Measurements from ENCODE around the gene DIAPH2. TPM values are rescaled to one million over a fixed set of nuclear protein-coding genes. Genes with fewer than 3 reads are reported as not detected.

Gene DIAPH2
- total RNA-seq, 3 donors from 2014 or later: 27.4 to 66.4 (median 30.8) TPM

- H3K36me3 ChIP-seq: no peaks in the 10 kb centered on the region
- H3K27ac ChIP-seq: no peak overlapping the region
- no peaks in the 10 kb centered on the region for H3K4me1 ChIP-seq
- intact Hi-C loops (cut with DNase I; ENCODE audit: low total_unique reads): no loop called here
- H3K4me3 ChIP-seq: no peak overlapping the region
- no peak for DNase-seq (ENCODE audit: low spot score in 2 of 2)
- no peaks in the 10 kb centered on the region for H3K9me3 ChIP-seq
- H3K27me3 ChIP-seq: peaks cover 0 to under 1% of the 10 kb centered on the region in 2 donors
- TF ChIP-seq POLR2A (IDR thresholded peaks at IDR 0.05) (no peak), POLR2AphosphoS5 (IDR thresholded peaks at IDR 0.05) (no peak)
- TF ChIP-seq, protein P1, sequence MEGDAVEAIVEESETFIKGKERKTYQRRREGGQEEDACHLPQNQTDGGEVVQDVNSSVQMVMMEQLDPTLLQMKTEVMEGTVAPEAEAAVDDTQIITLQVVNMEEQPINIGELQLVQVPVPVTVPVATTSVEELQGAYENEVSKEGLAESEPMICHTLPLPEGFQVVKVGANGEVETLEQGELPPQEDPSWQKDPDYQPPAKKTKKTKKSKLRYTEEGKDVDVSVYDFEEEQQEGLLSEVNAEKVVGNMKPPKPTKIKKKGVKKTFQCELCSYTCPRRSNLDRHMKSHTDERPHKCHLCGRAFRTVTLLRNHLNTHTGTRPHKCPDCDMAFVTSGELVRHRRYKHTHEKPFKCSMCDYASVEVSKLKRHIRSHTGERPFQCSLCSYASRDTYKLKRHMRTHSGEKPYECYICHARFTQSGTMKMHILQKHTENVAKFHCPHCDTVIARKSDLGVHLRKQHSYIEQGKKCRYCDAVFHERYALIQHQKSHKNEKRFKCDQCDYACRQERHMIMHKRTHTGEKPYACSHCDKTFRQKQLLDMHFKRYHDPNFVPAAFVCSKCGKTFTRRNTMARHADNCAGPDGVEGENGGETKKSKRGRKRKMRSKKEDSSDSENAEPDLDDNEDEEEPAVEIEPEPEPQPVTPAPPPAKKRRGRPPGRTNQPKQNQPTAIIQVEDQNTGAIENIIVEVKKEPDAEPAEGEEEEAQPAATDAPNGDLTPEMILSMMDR (IDR thresholded peaks at IDR 0.05): no peak
These were observed 833.1 kb downstream of the DIAPH2 start for GRCh38 chrX:97517763-97518162.

GRCh38 chrX:97522307-97522706 lies 837.7 kb downstream of the DIAPH2 start:
- Histone ChIP-seq H3K27ac (no peak overlapping the region), H3K4me1 (no peaks in the 10 kb centered on the region), H3K9me3 (no peaks in the 10 kb centered on the region), H3K36me3 (no peaks in the 10 kb centered on the region), H3K27me3 (peaks cover 0 to 12% of the 10 kb centered on the region in 2 donors), H3K4me3 (no peak overlapping the region)
- no peak for DNase-seq (ENCODE audit: low spot score in 2 of 2)
- no peak for TF ChIP-seq POLR2AphosphoS5 (IDR thresholded peaks at IDR 0.05)
- TF ChIP-seq, protein P1 (IDR thresholded peaks at IDR 0.05): no peak
- TF ChIP-seq POLR2A (IDR thresholded peaks at IDR 0.05): no peak
- intact Hi-C loops (cut with DNase I; ENCODE audit: low total_unique reads): no loop called here

DNA sequence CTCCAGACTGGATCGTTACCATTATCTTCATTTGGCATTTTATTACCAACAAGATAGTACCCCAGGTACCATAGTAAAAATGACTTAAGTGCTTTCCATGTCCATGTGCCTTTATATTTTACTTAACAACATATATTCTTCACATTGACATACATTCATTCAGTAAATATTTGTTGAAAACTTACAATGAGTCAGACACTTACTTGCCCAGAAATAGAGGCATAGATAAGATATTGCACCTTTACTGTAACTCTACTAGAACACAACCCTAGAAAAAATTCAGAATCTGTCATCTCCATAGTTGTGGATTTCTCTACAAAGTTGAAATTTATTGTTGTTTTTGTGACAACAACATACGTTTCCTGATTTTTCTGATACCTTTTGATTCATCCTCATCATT lies 839.7 kb downstream of the DIAPH2 start:
- intact Hi-C loops (cut with DNase I; ENCODE audit: low total_unique reads): no loop called here
- no peaks in the 10 kb centered on the region for H3K36me3 ChIP-seq
- H3K4me3 ChIP-seq: no peak overlapping the region
- H3K27ac ChIP-seq: no peak overlapping the region
- TF ChIP-seq POLR2A (IDR thresholded peaks at IDR 0.05) (no peak), POLR2AphosphoS5 (IDR thresholded peaks at IDR 0.05) (no peak)
- TF ChIP-seq, protein P1 (IDR thresholded peaks at IDR 0.05): no peak
- no peaks in the 10 kb centered on the region for H3K4me1 ChIP-seq
- peaks cover 0 to 16% of the 10 kb centered on the region in 2 donors for H3K27me3 ChIP-seq
- no peak for DNase-seq (ENCODE audit: low spot score in 2 of 2)
- H3K9me3 ChIP-seq: peaks cover 0 to 9% of the 10 kb centered on the region in 2 donors

GRCh38 chrX:97524997-97525396 lies 840.4 kb downstream of the DIAPH2 start:
- intact Hi-C loops (cut with DNase I; ENCODE audit: low total_unique reads): no loop called here
- peaks cover 0 to 16% of the 10 kb centered on the region in 2 donors for H3K27me3 ChIP-seq
- TF ChIP-seq, protein P1 (IDR thresholded peaks at IDR 0.05): no peak
- no peak for TF ChIP-seq POLR2AphosphoS5 (IDR thresholded peaks at IDR 0.05)
- TF ChIP-seq POLR2A (IDR thresholded peaks at IDR 0.05): no peak

GRCh38 chrX:97525981-97526380 lies 841.3 kb downstream of the DIAPH2 start:
- peaks cover 14 to 25% of the 10 kb centered on the region in 2 donors for H3K9me3 ChIP-seq

More at GRCh38 chrX:97524997-97525396, 840.4 kb downstream of the DIAPH2 start:
- Histone ChIP-seq H3K27ac (no peak overlapping the region), H3K9me3 (peaks cover 5 to 15% of the 10 kb centered on the region in 2 donors), H3K4me1 (no peaks in the 10 kb centered on the region), H3K36me3 (no peaks in the 10 kb centered on the region), H3K4me3 (no peak overlapping the region)
- no peak for DNase-seq (ENCODE audit: low spot score in 2 of 2)

More at GRCh38 chrX:97525981-97526380, 841.3 kb downstream of the DIAPH2 start:
- H3K27ac ChIP-seq: no peak overlapping the region
- no peaks in the 10 kb centered on the region for H3K4me1 ChIP-seq
- H3K27me3 ChIP-seq: peaks cover 0 to 16% of the 10 kb centered on the region in 2 donors
- no peaks in the 10 kb centered on the region for H3K36me3 ChIP-seq
- H3K4me3 ChIP-seq: no peak overlapping the region
- DNase-seq (ENCODE audit: low spot score in 2 of 2): no peak
- TF ChIP-seq POLR2A (IDR thresholded peaks at IDR 0.05) (no peak), POLR2AphosphoS5 (IDR thresholded peaks at IDR 0.05) (no peak)
- TF ChIP-seq, protein P1 (IDR thresholded peaks at IDR 0.05): no peak
- intact Hi-C loops (cut with DNase I; ENCODE audit: low total_unique reads): no loop called here

All from breast epithelium (tissue), 4 donors.